CD8-positive, alpha-beta memory T cell (primary cell): ENCODE measurements around the gene CTR9. TPM values are rescaled to one million over a fixed set of nuclear protein-coding genes. Genes with fewer than 3 reads are reported as not detected.

ENCODE experiments used
- CTCF ChIA-PET: fragments of 350-600 bp; sonication (Branson Sonifier 250); formaldehyde crosslinking; loops from one replicate; lab custom pipeline; 2021; ENCODE audit warnings: antibody characterized with exemption; lab: Charles Lee
- POLR2A ChIA-PET: fragments of 350-600 bp; sonication (Branson Sonifier 250); formaldehyde crosslinking; loops from one replicate; lab custom pipeline; 2021; ENCODE audit warnings: antibody characterized with exemption; lab: Charles Lee
- DNase-seq, 5 donors: peaks; one replicate each; pipeline versions ENCODE4 v3.0.0 to v3.0.0-alpha.2; 2020 to 2022; ENCODE audit warnings: mixed read lengths in 1 of 5
- H3K27ac ChIP-seq: one replicate; pipeline ENCODE4 v1.7.0; 2013; ENCODE audit warnings: low read depth, mild to moderate bottlenecking, low read length, moderate library complexity
- H3K27me3 ChIP-seq: 2 replicates; pipeline ENCODE4 v1.7.0; 2013; ENCODE audit warnings: low read length, mild to moderate bottlenecking; ENCODE audit not compliant: insufficient read depth, poor library complexity, severe bottlenecking
- H3K36me3 ChIP-seq: 2 replicates; pipeline ENCODE4 v1.7.0; 2013; ENCODE audit warnings: mild to moderate bottlenecking, low read length, moderate library complexity; ENCODE audit not compliant: insufficient read depth
- H3K4me1 ChIP-seq: 2 replicates; pipeline ENCODE4 v1.7.0; 2013; ENCODE audit warnings: mild to moderate bottlenecking, low read length, moderate library complexity; ENCODE audit not compliant: insufficient read depth
- H3K4me3 ChIP-seq: 2 replicates; pipeline ENCODE4 v1.7.0; 2013; ENCODE audit warnings: mild to moderate bottlenecking, low read length
- H3K9me3 ChIP-seq: 2 replicates; pipeline ENCODE4 v1.7.0; 2013; ENCODE audit warnings: mild to moderate bottlenecking, low read length
- H3K27ac Mint-ChIP-seq, 8 donors: one replicate each; pipeline ENCODE4 v1.8.0; 2020 to 2021; ENCODE audit warnings: mixed read lengths in 8 of 8, mild to moderate bottlenecking in 6 of 8, inconsistent platforms in 3 of 8, moderate library complexity in 3 of 8
- H3K27me3 Mint-ChIP-seq, 2 donors: one replicate each; pipeline ENCODE4 v1.8.0; 2020 to 2021; ENCODE audit warnings: mixed read lengths in 2 of 2, mild to moderate bottlenecking in 1 of 2, moderate library complexity in 1 of 2
- H3K36me3 Mint-ChIP-seq, 3 donors: one replicate each; pipeline ENCODE4 v1.8.0; 2020 to 2021; ENCODE audit warnings: mixed read lengths in 3 of 3, inconsistent platforms in 1 of 3, mild to moderate bottlenecking in 1 of 3
- H3K4me1 Mint-ChIP-seq, 3 donors: one replicate each; pipeline ENCODE4 v1.8.0; 2020 to 2021; ENCODE audit warnings: mixed read lengths in 3 of 3, inconsistent platforms in 1 of 3, mild to moderate bottlenecking in 1 of 3
- H3K4me3 Mint-ChIP-seq, 7 donors: one replicate each; pipeline ENCODE4 v1.8.0; 2020 to 2021; ENCODE audit warnings: mixed read lengths in 7 of 7, mild to moderate bottlenecking in 6 of 7, moderate library complexity in 4 of 7, inconsistent platforms in 2 of 7
- H3K9me3 Mint-ChIP-seq, 5 donors: one replicate each; pipeline ENCODE4 v1.8.0; 2020 to 2022; ENCODE audit warnings: mixed read lengths in 5 of 5, mild to moderate bottlenecking in 3 of 5, moderate library complexity in 2 of 5, inconsistent platforms in 1 of 5
- polyA plus RNA-seq: library from polyadenylated mRNA; unstranded; fragments of 300-500 nt; fragmentation: Illumina TruSeq; gene quantifications from one replicate; pipeline ENCODE4 v1.2.3, GENCODE V29; 2021
- total RNA-seq, 2 experiments: library from RNA; stranded (reverse); gene quantifications; one replicate each; pipeline ENCODE4 v1.2.3, GENCODE V29; 2021

CTR9 gene
- total and polyA plus RNA-seq, 3 experiments from 2014 or later: 49.9 to 60.8 (median 57.9) TPM

GRCh38 chr11:10728789-10729472 is 22.1 kb upstream of the CTR9 start:
- Mint-ChIP-seq H3K4me3 (no peak overlapping the region), H3K27me3 (peaks cover 5 to 12% of the 10 kb centered on the region in 2 donors), H3K36me3 (peaks cover 0 to 5% (median 0%) of the 10 kb centered on the region in 3 donors), H3K27ac (no peak overlapping the region), H3K4me1 (peaks cover 7 to 18% (median 14%) of the 10 kb centered on the region in 3 donors), H3K9me3 (no peaks in the 10 kb centered on the region)
- Histone ChIP-seq H3K4me3 (no peak overlapping the region), H3K36me3 (no peaks in the 10 kb centered on the region), H3K4me1 (peaks cover 12% of the 10 kb centered on the region), H3K9me3 (no peaks in the 10 kb centered on the region), H3K27ac (no peak overlapping the region), H3K27me3 (no peaks in the 10 kb centered on the region)
- ChIA-PET POLR2A (no interaction called here), CTCF (interaction anchor here (1.5 kb wide), 1 partner anchor 14 kb away, joined by 4 read pairs; no protein-coding TSS in a partner anchor)
- DNase-seq: no peak

- H3K36me3 ChIP-seq: no peaks in the 10 kb centered on the region
- no peaks in the 10 kb centered on the region for H3K9me3 Mint-ChIP-seq
- DNase-seq: no peak
- peaks cover 0 to 5% (median 0%) of the 10 kb centered on the region in 3 donors for H3K36me3 Mint-ChIP-seq
- peaks cover 5 to 12% of the 10 kb centered on the region in 2 donors for H3K27me3 Mint-ChIP-seq
- POLR2A ChIA-PET: no interaction called here
- H3K27ac ChIP-seq: no peak overlapping the region
- CTCF ChIA-PET: interaction anchor here (1.0 kb wide), 1 partner anchor 12 kb away, joined by 3 read pairs; no protein-coding TSS in a partner anchor
- no peak overlapping the region for H3K27ac Mint-ChIP-seq
- no peaks in the 10 kb centered on the region for H3K27me3 ChIP-seq
- no peaks in the 10 kb centered on the region for H3K9me3 ChIP-seq
- H3K4me3 Mint-ChIP-seq: no peak overlapping the region
- peaks cover 7 to 14% (median 10%) of the 10 kb centered on the region in 3 donors for H3K4me1 Mint-ChIP-seq
- no peak overlapping the region for H3K4me3 ChIP-seq
- H3K4me1 ChIP-seq: peaks cover 8% of the 10 kb centered on the region
These were observed 20.9 kb upstream of the CTR9 start for GRCh38 chr11:10730151-10730550.

- no peaks in the 10 kb centered on the region for H3K36me3 Mint-ChIP-seq
- Histone ChIP-seq H3K9me3 (no peaks in the 10 kb centered on the region), H3K27ac (no peak overlapping the region), H3K27me3 (no peaks in the 10 kb centered on the region), H3K4me3 (no peak overlapping the region), H3K36me3 (no peaks in the 10 kb centered on the region), H3K4me1 (peaks cover 9% of the 10 kb centered on the region)
- H3K9me3 Mint-ChIP-seq: no peaks in the 10 kb centered on the region
- POLR2A ChIA-PET: no interaction called here
- H3K27ac Mint-ChIP-seq: peak overlapping the region in 2 of 8 donors; percentile 16 to 27
- CTCF ChIA-PET: interaction anchor here (1.0 kb wide), 1 partner anchor 11 kb away, joined by 3 read pairs; no protein-coding TSS in a partner anchor
- no peak for DNase-seq
- peaks cover 5 to 12% of the 10 kb centered on the region in 2 donors for H3K27me3 Mint-ChIP-seq
- no peak overlapping the region for H3K4me3 Mint-ChIP-seq
- peaks cover 7 to 13% (median 8%) of the 10 kb centered on the region in 3 donors for H3K4me1 Mint-ChIP-seq
These were observed 19.9 kb upstream of the CTR9 start for GRCh38 chr11:10731064-10731680.

- Histone ChIP-seq H3K4me3 (no peak overlapping the region), H3K27ac (peak overlapping the region; percentile 54), H3K4me1 (peaks cover 9% of the 10 kb centered on the region), H3K27me3 (no peaks in the 10 kb centered on the region), H3K9me3 (no peaks in the 10 kb centered on the region), H3K36me3 (no peaks in the 10 kb centered on the region)
- Mint-ChIP-seq H3K4me3 (peak overlapping the region in 5 of 7 donors; percentile 49 to 84 (median 69)), H3K27ac (peak overlapping the region; percentile 2 to 61 (median 33)), H3K36me3 (no peaks in the 10 kb centered on the region), H3K27me3 (peaks cover 7 to 12% of the 10 kb centered on the region in 2 donors), H3K9me3 (no peaks in the 10 kb centered on the region), H3K4me1 (peaks cover 8 to 15% (median 15%) of the 10 kb centered on the region in 3 donors)
- DNase-seq: peak; percentile 77 to 89 (median 84)
- CTCF ChIA-PET: interaction anchor here (0.7 to 3.5 kb wide), 11 partner anchors 9 to 414 kb away, joined by 3 to 14 read pairs (median 5); partner anchors contain the start of gene RNF141
- POLR2A ChIA-PET: no interaction called here
These were observed 15.3 kb upstream of the CTR9 start for GRCh38 chr11:10735481-10736475.

- no peaks in the 10 kb centered on the region for H3K27me3 ChIP-seq
- H3K4me1 Mint-ChIP-seq: peaks cover 33 to 49% (median 40%) of the 10 kb centered on the region in 3 donors
- H3K4me1 ChIP-seq: peaks cover 35% of the 10 kb centered on the region
- peak overlapping the region; percentile 85 to 96 (median 91) for H3K27ac Mint-ChIP-seq
- H3K9me3 Mint-ChIP-seq: no peaks in the 10 kb centered on the region
- peak overlapping the region; percentile 19 for H3K27ac ChIP-seq
- H3K36me3 Mint-ChIP-seq: no peaks in the 10 kb centered on the region
- H3K4me3 Mint-ChIP-seq: peak overlapping the region; percentile 45 to 86 (median 77)
- H3K4me3 ChIP-seq: no peak overlapping the region
- DNase-seq: peak in 4 of 5 donors; percentile 26 to 67 (median 44)
- CTCF ChIA-PET: interaction anchor here (1.4 to 1.7 kb wide), 4 partner anchors 8 to 15 kb away, joined by 3 to 6 read pairs (median 4); partner anchors contain the start of gene CTR9
- POLR2A ChIA-PET: interaction anchor here (1.5 kb wide), 1 partner anchor 9 kb away, joined by 3 read pairs; the partner anchor contains the start of gene CTR9
- H3K9me3 ChIP-seq: no peaks in the 10 kb centered on the region
- H3K36me3 ChIP-seq: no peaks in the 10 kb centered on the region
- H3K27me3 Mint-ChIP-seq: peaks cover 0 to 1% of the 10 kb centered on the region in 2 donors
These were observed 8.4 kb upstream of the CTR9 start for GRCh38 chr11:10742460-10743208.

GRCh38 chr11:10743354-10744000 is 7.6 kb upstream of the CTR9 start:
- Mint-ChIP-seq H3K4me3 (peak overlapping the region; percentile 63 to 86 (median 79)), H3K27ac (peak overlapping the region; percentile 36 to 92 (median 86)), H3K27me3 (no peaks in the 10 kb centered on the region), H3K9me3 (no peaks in the 10 kb centered on the region), H3K36me3 (no peaks in the 10 kb centered on the region), H3K4me1 (peaks cover 34 to 55% (median 43%) of the 10 kb centered on the region in 3 donors)
- H3K4me1 ChIP-seq: peaks cover 35% of the 10 kb centered on the region
- POLR2A ChIA-PET: no interaction called here
- H3K4me3 ChIP-seq: peak overlapping the region; percentile 16
- DNase-seq: peak; percentile 21 to 70 (median 40)
- CTCF ChIA-PET: interaction anchor here (1.5 to 1.7 kb wide), 3 partner anchors 8 to 15 kb away, joined by 3 to 6 read pairs (median 4); partner anchors contain the start of gene CTR9
- no peaks in the 10 kb centered on the region for H3K36me3 ChIP-seq
- no peaks in the 10 kb centered on the region for H3K27me3 ChIP-seq
- H3K27ac ChIP-seq: peak overlapping the region; percentile 35
- H3K9me3 ChIP-seq: no peaks in the 10 kb centered on the region
